GM12864 (cell line): Measurements from ENCODE around the gene EPB41L3.

Experiments
- DNase-seq: peaks from one replicate; pipeline ENCODE4 v3.0.0-alpha.2; 2011; ENCODE audit warnings: low read depth
- H3K4me3 ChIP-seq: 2 replicates; pipeline ENCODE4 v1.5.1; 2011; ENCODE audit warnings: mild to moderate bottlenecking, low read depth, low read length, control low read depth
- CTCF ChIP-seq: IDR thresholded peaks from 2 replicates; pipeline ENCODE4 v1.5.1; 2011; ENCODE audit warnings: low read depth, mild to moderate bottlenecking, moderate library complexity, low read length, control low read depth, inconsistent platforms; ENCODE audit errors: missing control alignments

The EPB41L3 gene

GRCh38 chr18:5449858-5450509 is 93.8 kb downstream of the EPB41L3 start:
- no peak overlapping the region for H3K4me3 ChIP-seq
- DNase-seq: no peak
- TF ChIP-seq CTCF: no peak

DNA sequence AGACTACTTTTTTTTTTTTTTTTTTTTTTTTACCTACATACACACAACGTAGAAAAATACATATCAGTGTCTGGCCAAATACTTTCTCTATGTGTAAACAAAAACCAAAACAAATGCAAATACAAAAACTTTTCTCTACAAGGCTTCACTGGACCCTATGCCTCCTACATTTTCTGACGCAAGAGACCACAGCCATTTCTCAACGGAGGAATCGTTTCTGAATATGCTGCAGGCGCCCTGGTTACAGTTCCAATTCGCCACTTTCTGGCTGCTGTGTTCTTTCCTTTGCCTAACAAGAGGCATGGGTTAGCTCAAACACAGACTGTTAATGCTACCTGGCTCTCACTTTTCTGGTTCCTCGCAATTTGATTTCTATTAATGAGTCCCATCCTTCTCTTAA is 96.4 kb downstream of the EPB41L3 start:
- no peak for DNase-seq
- TF ChIP-seq CTCF: no peak
- H3K4me3 ChIP-seq: no peak overlapping the region

GRCh38 chr18:5444847-5445246 is 99.0 kb downstream of the EPB41L3 start:
- DNase-seq: no peak
- TF ChIP-seq CTCF: no peak

GRCh38 chr18:5444269-5444668 is 99.5 kb downstream of the EPB41L3 start:
- no peak for DNase-seq
- H3K4me3 ChIP-seq: no peak overlapping the region
- no peak for TF ChIP-seq CTCF

More at GRCh38 chr18:5444847-5445246, 99.0 kb downstream of the EPB41L3 start:
- H3K4me3 ChIP-seq: no peak overlapping the region

DNA sequence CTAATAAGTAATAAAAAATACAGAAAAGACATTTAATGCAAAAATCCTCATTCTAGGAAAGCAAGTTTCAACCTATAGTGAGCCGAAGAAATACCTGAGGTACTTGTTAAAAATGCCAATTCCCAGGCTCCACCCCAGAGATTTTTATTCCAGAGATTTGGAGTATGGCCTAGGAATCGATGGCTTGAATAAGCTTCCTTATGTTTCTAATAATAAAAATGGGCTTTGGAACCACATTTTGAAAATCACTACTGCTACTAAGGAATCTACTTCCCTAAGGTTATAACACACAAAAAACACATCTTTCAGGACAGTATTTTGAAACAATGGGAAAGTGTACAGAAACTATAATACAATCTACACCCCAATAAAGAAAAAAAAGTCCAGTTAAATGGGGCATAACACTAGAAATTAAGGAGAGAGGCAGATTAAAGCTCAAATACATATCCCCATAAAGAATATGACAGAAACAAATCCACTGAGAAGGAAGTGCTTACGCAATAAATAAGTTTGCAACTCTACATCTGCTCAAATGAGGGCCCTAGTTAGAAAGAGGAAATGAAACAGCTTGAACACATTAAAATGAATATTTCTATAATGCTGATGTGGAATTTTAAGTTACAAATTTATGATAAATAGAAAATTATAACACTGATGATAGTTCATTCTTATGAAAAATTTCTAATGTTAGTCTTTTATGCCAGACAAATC is 103.7 kb downstream of the EPB41L3 start:
- TF ChIP-seq CTCF: no peak
- no peak overlapping the region for H3K4me3 ChIP-seq
- DNase-seq: no peak

DNA sequence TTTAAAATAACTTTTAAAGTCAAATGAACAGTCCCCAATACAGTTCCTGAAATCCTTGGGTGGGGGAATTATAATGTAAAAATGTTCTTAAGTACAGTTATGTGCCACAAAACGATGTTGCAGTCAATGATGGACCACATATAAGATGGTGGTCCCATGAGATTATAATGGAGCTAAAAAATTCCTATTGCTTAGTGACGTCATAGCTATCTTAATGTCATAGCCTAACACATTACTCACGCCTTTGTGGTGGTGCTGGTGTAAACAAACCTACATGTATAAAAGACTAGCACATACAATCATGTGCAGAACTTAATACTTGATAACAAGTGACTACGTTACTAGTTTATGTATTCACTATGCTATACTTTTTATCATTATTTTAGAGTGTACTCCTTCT is 109.4 kb downstream of the EPB41L3 start:
- H3K4me3 ChIP-seq: no peak overlapping the region
- TF ChIP-seq CTCF: no peak
- DNase-seq: no peak

DNA sequence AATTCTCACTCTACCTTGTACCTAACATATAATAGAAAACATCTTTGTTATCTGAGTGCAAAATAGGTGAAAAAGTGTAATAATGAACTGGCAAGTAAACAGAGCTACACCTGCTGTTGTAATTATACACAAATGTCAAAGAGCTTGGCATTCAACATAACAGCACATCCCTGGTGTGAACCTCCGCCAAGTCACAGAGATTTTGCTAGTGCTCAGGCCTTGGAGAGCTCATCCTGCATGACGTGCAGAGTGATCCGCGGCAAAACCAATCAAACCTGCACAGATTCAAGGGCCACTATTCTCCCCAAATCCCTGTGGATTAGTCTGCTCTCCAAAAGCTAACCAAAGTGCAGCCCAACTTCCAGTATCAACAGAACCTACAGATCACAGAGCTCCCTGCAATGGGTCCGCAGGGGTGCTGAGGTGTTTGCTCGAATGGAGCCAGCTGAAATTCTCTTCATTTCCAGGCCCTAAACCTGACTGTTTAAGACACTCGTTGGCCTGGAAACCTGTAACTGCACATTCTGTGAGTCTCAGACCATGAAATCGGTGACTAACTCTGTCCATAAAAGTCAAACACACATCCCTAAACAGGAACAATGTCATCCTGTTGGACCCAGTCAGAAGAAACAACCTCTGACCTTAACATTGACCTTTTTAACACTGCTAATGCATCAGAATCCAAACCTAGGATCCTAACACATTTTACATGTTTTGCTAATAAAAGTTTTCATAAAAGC is 111.8 kb downstream of the EPB41L3 start:
- no peak for TF ChIP-seq CTCF
- DNase-seq: no peak
- no peak overlapping the region for H3K4me3 ChIP-seq
